Astrocyte (in vitro differentiated cells and primary cell): ENCODE measurements around the gene DDR1.

Source experiments
- CTCF ChIP-seq: IDR thresholded peaks from 2 replicates; pipeline ENCODE4 v1.5.1; 2011; ENCODE audit warnings: low read depth, mild to moderate bottlenecking, inconsistent platforms, low read length, moderate library complexity; ENCODE audit not compliant: insufficient read depth
- EZH2 ChIP-seq: IDR thresholded peaks from 2 replicates; pipeline ENCODE4 v1.6.1; 2012; ENCODE audit warnings: mild to moderate bottlenecking, low read length, inconsistent platforms; ENCODE audit not compliant: insufficient read depth

GRCh38 chr6:30834646-30835045 is 49.7 kb upstream of the DDR1 start:
- TF ChIP-seq CTCF, result no peak
- TF ChIP-seq EZH2, result no peak
